SK-N-SH treated with all-trans-retinoic acid at 6 μM for 48 hours (cell line): Measurements from ENCODE around the gene MEAF6.

ENCODE experiments used
- OSR1 ChIP-seq: fragments of 250-450 bp; sonication (Bioruptor Pico); IDR thresholded peaks from 2 replicates; pipeline ENCODE4 v1.8.0; 2022; ENCODE audit warnings: moderate library complexity, mild to moderate bottlenecking, inconsistent platforms
- RARB ChIP-seq: fragments of 250-450 bp; sonication (Bioruptor Pico); IDR thresholded peaks from 2 replicates; pipeline ENCODE4 v1.8.0; 2021; ENCODE audit warnings: mild to moderate bottlenecking, moderate library complexity
- TCF4 ChIP-seq: fragments of 250-450 bp; sonication (Bioruptor Pico); IDR thresholded peaks from 2 replicates; pipeline ENCODE4 v1.8.0; 2021; ENCODE audit warnings: mild to moderate bottlenecking, moderate library complexity, borderline replicate concordance
- ZC3H10 ChIP-seq: fragments of 250-450 bp; sonication (Bioruptor Pico); IDR thresholded peaks from 2 replicates; pipeline ENCODE4 v1.5.1; 2021; ENCODE audit warnings: mild to moderate bottlenecking, moderate library complexity
- ZFP30 ChIP-seq: fragments of 450-650 bp; formaldehyde crosslinking; IDR thresholded peaks from 2 replicates; pipeline ENCODE4 v1.5.0; 2022; ENCODE audit warnings: mild to moderate bottlenecking, moderate library complexity

- TF ChIP-seq OSR1 (CRISPR knock-in tag) (no peak), ZC3H10 (CRISPR knock-in tag) (no peak), ZFP30 (no peak), TCF4 (no peak), RARB (no peak)
These were observed 41.0 kb downstream of the MEAF6 start for GRCh38 chr1:37473431-37474045.
